ENCODE results near the gene SWAP70. TPM values are rescaled to one million over a fixed set of nuclear protein-coding genes. Genes with fewer than 3 reads are reported as not detected.

The SWAP70 gene
- total and polyA plus RNA-seq, 2 of the 13 experiments (the other 11 are each of a cell fraction or from before 2014, with no cell fraction given): 4.6 to 8.7 TPM

DNA sequence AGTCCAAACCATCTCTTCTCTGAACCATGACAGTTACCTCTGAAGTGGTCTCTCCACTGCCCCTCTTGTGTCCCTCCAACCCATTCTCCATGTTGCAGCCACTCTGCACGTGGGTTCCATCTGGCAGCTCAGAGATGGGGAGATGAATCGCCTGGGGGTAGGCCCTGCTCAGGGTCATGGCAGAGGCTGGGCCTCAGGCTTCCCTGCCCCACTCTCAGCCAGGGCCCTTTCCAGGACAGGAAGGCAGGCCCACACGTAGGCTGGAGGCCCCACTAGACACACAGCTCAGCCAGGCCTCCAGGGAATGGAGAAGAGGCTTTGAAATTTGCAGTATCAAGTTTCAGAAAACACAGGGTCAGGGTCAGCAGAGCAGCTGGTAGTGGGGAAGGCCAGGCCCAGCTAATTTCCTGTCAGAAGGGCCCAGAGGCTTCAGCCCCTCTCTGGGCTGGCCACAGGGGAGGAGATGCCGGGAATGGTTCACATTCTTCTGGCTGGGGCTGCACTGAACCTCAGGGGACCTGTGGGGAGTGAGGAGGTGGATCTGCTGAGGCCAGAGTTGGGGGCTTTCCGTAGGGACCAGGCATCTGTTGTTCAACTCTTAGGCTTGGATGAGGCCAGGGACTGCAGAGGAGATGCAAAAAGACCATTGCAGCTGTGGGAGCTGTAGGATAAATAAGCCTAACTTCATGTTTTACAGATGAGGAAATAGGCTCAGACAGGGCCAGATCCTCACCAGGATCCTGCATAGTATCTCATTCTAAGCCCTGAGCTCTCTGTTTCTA lies 101.6 kb downstream of the SWAP70 start (continued):
- TF ChIP-seq ETV5 (CRISPR knock-in tag; IDR thresholded peaks at IDR 0.05; ENCODE audit: borderline replicate concordance): peak; percentile 90
- TF ChIP-seq SMAD1 (CRISPR knock-in tag; IDR thresholded peaks at IDR 0.05; ENCODE audit: borderline replicate concordance, low read depth): no peak; the same call in 1 of the 2 replicates
- TF ChIP-seq ZNF235 (CRISPR knock-in tag; IDR thresholded peaks at IDR 0.05; ENCODE audit: borderline replicate concordance): no peak
- TF ChIP-seq ZNF552 (CRISPR knock-in tag; IDR thresholded peaks at IDR 0.05; ENCODE audit: borderline replicate concordance): peak; percentile 69
- no peak; the same call in 1 of the 2 replicates for TF ChIP-seq BRCA1 (CRISPR knock-in tag; IDR thresholded peaks at IDR 0.05)
- TF ChIP-seq SRSF1 (optimal IDR thresholded peaks at IDR 0.05; ENCODE audit: low read depth, low read length): no peak
- 0 out of 2 replicates have a peak, but pooled peaks have one; percentile 49 for TF ChIP-seq SMYD3 (CRISPR knock-in tag; IDR thresholded peaks at IDR 0.05)
- peak; percentile 96 for TF ChIP-seq ZNF605 (CRISPR knock-in tag; IDR thresholded peaks at IDR 0.05)
- no peak for TF ChIP-seq SCMH1 (CRISPR knock-in tag; IDR thresholded peaks at IDR 0.05; ENCODE audit: borderline replicate concordance)
- TF ChIP-seq MED1 (CRISPR knock-in tag; IDR thresholded peaks at IDR 0.05): peak; percentile 97
- TF ChIP-seq THAP8 (CRISPR knock-in tag; IDR thresholded peaks at IDR 0.05; ENCODE audit: borderline replicate concordance): no peak
- TF ChIP-seq ZMYM3 (CRISPR knock-in tag; IDR thresholded peaks at IDR 0.05): peak; percentile 88
- TF ChIP-seq DNMT3B (CRISPR knock-in tag; conservative IDR thresholded peaks at IDR 0.05): 0 out of 2 replicates have a peak, but pooled peaks have one; percentile 71
- no peak; the same call in 1 of the 2 replicates for TF ChIP-seq ZC3H13 (CRISPR knock-in tag; IDR thresholded peaks at IDR 0.05)
- no peak for TF ChIP-seq ZFYVE20 (CRISPR knock-in tag; IDR thresholded peaks at IDR 0.05; ENCODE audit: borderline replicate concordance, low read depth)
- no peak for TF ChIP-seq FOXM1 (CRISPR knock-in tag; IDR thresholded peaks at IDR 0.05)
- no peak; the same call in 1 of the 2 replicates for TF ChIP-seq ZNF589 (CRISPR knock-in tag; conservative IDR thresholded peaks at IDR 0.05)
- no peak for TF ChIP-seq ZNF577 (CRISPR knock-in tag; IDR thresholded peaks at IDR 0.05; ENCODE audit: borderline replicate concordance, low read depth)
- peak; percentile 78; the same call in 1 of the 2 replicates for TF ChIP-seq ZNF350 (CRISPR knock-in tag; IDR thresholded peaks at IDR 0.05; ENCODE audit: borderline replicate concordance, low read depth)
- TF ChIP-seq HNRNPK (IDR thresholded peaks at IDR 0.05; ENCODE audit: low read depth, low read length, poor library complexity, severe bottlenecking): no peak
- TF ChIP-seq, protein P1, sequence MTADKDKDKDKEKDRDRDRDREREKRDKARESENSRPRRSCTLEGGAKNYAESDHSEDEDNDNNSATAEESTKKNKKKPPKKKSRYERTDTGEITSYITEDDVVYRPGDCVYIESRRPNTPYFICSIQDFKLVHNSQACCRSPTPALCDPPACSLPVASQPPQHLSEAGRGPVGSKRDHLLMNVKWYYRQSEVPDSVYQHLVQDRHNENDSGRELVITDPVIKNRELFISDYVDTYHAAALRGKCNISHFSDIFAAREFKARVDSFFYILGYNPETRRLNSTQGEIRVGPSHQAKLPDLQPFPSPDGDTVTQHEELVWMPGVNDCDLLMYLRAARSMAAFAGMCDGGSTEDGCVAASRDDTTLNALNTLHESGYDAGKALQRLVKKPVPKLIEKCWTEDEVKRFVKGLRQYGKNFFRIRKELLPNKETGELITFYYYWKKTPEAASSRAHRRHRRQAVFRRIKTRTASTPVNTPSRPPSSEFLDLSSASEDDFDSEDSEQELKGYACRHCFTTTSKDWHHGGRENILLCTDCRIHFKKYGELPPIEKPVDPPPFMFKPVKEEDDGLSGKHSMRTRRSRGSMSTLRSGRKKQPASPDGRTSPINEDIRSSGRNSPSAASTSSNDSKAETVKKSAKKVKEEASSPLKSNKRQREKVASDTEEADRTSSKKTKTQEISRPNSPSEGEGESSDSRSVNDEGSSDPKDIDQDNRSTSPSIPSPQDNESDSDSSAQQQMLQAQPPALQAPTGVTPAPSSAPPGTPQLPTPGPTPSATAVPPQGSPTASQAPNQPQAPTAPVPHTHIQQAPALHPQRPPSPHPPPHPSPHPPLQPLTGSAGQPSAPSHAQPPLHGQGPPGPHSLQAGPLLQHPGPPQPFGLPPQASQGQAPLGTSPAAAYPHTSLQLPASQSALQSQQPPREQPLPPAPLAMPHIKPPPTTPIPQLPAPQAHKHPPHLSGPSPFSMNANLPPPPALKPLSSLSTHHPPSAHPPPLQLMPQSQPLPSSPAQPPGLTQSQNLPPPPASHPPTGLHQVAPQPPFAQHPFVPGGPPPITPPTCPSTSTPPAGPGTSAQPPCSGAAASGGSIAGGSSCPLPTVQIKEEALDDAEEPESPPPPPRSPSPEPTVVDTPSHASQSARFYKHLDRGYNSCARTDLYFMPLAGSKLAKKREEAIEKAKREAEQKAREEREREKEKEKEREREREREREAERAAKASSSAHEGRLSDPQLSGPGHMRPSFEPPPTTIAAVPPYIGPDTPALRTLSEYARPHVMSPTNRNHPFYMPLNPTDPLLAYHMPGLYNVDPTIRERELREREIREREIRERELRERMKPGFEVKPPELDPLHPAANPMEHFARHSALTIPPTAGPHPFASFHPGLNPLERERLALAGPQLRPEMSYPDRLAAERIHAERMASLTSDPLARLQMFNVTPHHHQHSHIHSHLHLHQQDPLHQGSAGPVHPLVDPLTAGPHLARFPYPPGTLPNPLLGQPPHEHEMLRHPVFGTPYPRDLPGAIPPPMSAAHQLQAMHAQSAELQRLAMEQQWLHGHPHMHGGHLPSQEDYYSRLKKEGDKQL (CRISPR knock-in tag; IDR thresholded peaks at IDR 0.05; ENCODE audit: low read depth): peak; percentile 77; the same call in 1 of the 2 replicates
- no peak for TF ChIP-seq BHLHE40 (IDR thresholded peaks at IDR 0.05; ENCODE audit: low read length)
